Measurements from ENCODE around the gene UFSP2. TPM values are rescaled to one million over a fixed set of nuclear protein-coding genes. Genes with fewer than 3 reads are reported as not detected.

UFSP2 gene
- total RNA-seq, 1 donor from 2014 or later = 51.2 TPM

- Histone ChIP-seq H3K27me3 (ENCODE audit: low read depth) (no peaks in the 10 kb centered on the region), H3K27ac (replicated peaks) (peak overlapping the region; percentile 100), H3K36me3 (peaks cover 50% of the 10 kb centered on the region), H3K4me3 (peak overlapping the region; percentile 1), H3K4me1 (peaks cover 58% of the 10 kb centered on the region), H3K9me3 (replicated peaks) (no peaks in the 10 kb centered on the region)
- no peak for DNase-seq
- no peak for TF ChIP-seq CTCF (IDR thresholded peaks at IDR 0.05; ENCODE audit: borderline replicate concordance)
- intact Hi-C loops (cut with micrococcal nuclease) = no loop called here
These were observed 27.1 kb downstream of the UFSP2 start for GRCh38 chr4:185398618-185399017.

DNA sequence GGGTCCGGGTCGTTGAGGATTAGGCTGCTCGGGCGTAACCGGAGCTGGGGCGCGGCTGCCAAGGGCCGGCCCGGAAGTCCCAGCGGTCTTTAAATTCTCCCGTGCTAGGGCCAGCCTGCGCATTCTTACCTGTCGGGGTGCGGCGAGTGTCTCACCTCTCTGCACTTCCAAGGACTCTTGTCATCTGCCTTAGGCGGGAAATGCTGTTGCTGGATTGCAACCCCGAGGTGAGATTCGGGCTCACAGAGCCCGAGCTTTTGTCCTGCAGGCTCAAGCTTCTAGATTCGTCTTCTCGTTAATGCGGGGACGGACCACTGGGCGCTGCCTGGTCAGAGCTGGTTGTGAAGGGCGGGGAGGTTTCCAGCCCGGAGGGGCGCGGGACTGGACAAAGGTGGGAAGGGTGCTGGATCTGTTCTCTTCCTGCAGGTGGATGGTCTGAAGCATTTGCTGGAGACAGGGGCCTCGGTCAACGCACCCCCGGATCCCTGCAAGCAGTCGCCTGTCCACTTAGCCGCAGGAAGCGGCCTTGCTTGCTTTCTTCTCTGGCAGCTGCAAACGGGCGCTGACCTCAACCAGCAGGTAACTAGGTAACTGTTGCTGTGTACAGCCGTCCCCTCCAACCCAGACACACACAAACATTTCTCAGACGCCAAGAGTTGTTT lies 28.9 kb downstream of the UFSP2 start, which contains the start of gene ANKRD37:
Gene ANKRD37 (plus strand): TSS at position 118 of the 662 bp plus-strand sequence. CDS start 83 bp downstream, at position 201.
- H3K36me3 ChIP-seq = peaks cover 32% of the 10 kb centered on the region
- H3K27ac ChIP-seq (replicated peaks) = peak within 1 kb of the TSS; percentile 100
- peak within 1 kb of the TSS; percentile 81 for H3K4me3 ChIP-seq
- intact Hi-C loops (cut with micrococcal nuclease) = no loop called here
- peaks cover 58% of the 10 kb centered on the region for H3K4me1 ChIP-seq
- no peak for TF ChIP-seq CTCF (IDR thresholded peaks at IDR 0.05; ENCODE audit: borderline replicate concordance)
- DNase-seq = peak; percentile 42
- no peaks in the 10 kb centered on the region for H3K27me3 ChIP-seq (ENCODE audit: low read depth)
- H3K9me3 ChIP-seq (replicated peaks) = no peaks in the 10 kb centered on the region

GRCh38 chr4:185395956-185396723 lies 29.6 kb downstream of the UFSP2 start:
- no peaks in the 10 kb centered on the region for H3K9me3 ChIP-seq (replicated peaks)
- intact Hi-C loops (cut with micrococcal nuclease) = no loop called here
- DNase-seq = peak; percentile 97
- TF ChIP-seq CTCF (IDR thresholded peaks at IDR 0.05; ENCODE audit: borderline replicate concordance) = no peak
- peak overlapping the region; percentile 100 for H3K27ac ChIP-seq (replicated peaks)
- peaks cover 25% of the 10 kb centered on the region for H3K36me3 ChIP-seq
- peak overlapping the region; percentile 81 for H3K4me3 ChIP-seq
- peaks cover 58% of the 10 kb centered on the region for H3K4me1 ChIP-seq
- H3K27me3 ChIP-seq (ENCODE audit: low read depth) = no peaks in the 10 kb centered on the region

DNA sequence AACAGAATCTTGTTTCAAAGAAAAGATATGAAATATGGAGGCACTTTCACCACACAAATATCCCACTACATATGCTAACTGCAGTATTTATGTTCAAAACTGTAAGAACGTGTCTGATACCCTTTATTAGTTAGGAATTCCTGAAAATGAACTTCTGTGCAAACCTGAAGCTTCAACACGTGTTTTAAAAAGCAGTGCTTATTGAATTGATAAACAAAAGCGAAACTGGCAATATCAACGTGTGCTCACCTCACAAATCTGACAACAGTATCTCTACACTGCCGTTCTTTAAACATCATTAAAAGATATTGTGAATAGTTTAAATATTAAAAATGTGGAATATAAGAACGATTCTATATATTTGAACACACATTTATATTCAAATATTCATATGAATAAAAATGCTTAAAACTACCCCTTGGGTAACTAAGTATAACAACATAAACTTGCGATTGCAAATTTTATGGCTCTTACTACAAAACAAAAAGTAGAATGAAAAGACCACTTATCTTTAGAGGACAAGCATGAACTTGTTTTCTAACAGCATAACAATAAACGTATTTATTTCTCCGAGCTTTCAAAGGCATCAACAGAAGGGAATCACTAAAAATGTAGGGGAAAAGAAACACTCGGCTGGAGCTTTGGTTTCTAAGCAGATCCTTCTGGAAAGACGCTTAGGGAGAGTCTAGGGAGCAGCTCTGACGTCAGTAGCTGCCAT lies 30.4 kb downstream of the UFSP2 start, which contains the start of gene LRP2BP:
Gene LRP2BP (minus strand): TSS at position 687 of the 718 bp plus-strand sequence. CDS start 17,738 bp downstream, outside the sequence.
- peaks cover 58% of the 10 kb centered on the region for H3K4me1 ChIP-seq
- peaks cover 17% of the 10 kb centered on the region for H3K36me3 ChIP-seq
- no peak for DNase-seq
- no peak for TF ChIP-seq CTCF (IDR thresholded peaks at IDR 0.05; ENCODE audit: borderline replicate concordance)
- intact Hi-C loops (cut with micrococcal nuclease) = no loop called here
- H3K27ac ChIP-seq (replicated peaks) = peak within 1 kb of the TSS; percentile 100
- H3K27me3 ChIP-seq (ENCODE audit: low read depth) = no peaks in the 10 kb centered on the region
- H3K9me3 ChIP-seq (replicated peaks) = no peaks in the 10 kb centered on the region
- H3K4me3 ChIP-seq = peak within 1 kb of the TSS; percentile 81

DNA sequence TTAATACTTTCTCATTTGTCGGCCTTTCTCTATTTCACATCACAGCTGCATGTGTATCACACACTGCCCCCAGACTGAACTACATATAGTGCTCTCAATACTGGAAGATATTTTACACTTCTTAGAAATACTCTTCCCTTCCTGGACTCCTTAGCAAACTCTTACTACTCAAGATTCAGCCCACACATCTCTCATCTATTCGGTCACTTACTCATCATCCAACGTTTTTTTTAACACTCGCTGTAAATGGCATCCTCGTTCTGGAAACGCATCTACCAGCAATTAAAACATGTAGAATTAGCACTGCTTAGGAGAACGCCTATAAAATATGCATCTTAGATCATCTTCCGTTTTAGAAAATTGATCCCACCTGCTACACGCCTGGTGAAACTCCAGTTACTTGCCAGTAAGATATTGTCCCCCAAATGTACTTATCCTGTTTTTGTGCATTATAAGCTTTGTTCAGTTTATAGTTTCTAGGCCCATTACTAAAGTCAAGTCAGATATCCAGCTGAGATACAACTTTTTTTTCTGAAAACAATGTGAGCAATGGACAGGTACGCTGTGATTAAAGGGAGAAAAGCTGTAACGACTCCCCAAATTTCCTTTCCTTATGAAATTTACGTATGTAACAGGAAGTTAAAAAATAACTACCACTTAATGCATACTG lies 31.1 kb downstream of the UFSP2 start:
- Histone ChIP-seq H3K27me3 (ENCODE audit: low read depth) (no peaks in the 10 kb centered on the region), H3K27ac (replicated peaks) (peak overlapping the region; percentile 100), H3K4me1 (peaks cover 52% of the 10 kb centered on the region), H3K9me3 (replicated peaks) (no peaks in the 10 kb centered on the region), H3K4me3 (peak overlapping the region; percentile 81), H3K36me3 (peaks cover 10% of the 10 kb centered on the region)
- intact Hi-C loops (cut with micrococcal nuclease) = no loop called here
- no peak for TF ChIP-seq CTCF (IDR thresholded peaks at IDR 0.05; ENCODE audit: borderline replicate concordance)
- DNase-seq = no peak

Measured in left ventricle myocardium inferior (tissue), 1 donor.